HEK293 (cell line): ENCODE data around the gene B3GNT9.

Experiments used
- CTCF ChIA-PET: fragments of 350-600 bp; formaldehyde crosslinking; extraction: SDS; loops from one replicate; lab custom pipeline; 2021; ENCODE audit warnings: antibody characterized with exemption; lab: Yijun Ruan, JAX
- POLR2A ChIA-PET: fragments of 300-600 bp; formaldehyde crosslinking; extraction: SDS; loops from one replicate; lab custom pipeline; 2020; ENCODE audit warnings: antibody characterized with exemption, inconsistent platforms; lab: Yijun Ruan, JAX
- H3K27ac ChIP-seq: fragments of 200-500 bp; sonication (Bioruptor generic); 2 replicates; pipeline ENCODE4 v1.5.1; 2014; ENCODE audit warnings: low read depth, low read length, control low read depth, inconsistent platforms; ENCODE audit errors: extremely low read depth
- H3K36me3 ChIP-seq, 2 experiments: fragments of 200-500 bp in 1 of 2; sonication (Bioruptor generic) in 1 of 2; 1 replicate in 1 of 2; 2 replicates in 1 of 2; pipeline ENCODE4 v1.5.1; 2014 to 2017; ENCODE audit warnings: inconsistent platforms in 2 of 2, low read length in 2 of 2; ENCODE audit not compliant: control insufficient read depth in 2 of 2, insufficient read depth in 1 of 2
- H3K4me1 ChIP-seq: fragments of 200-500 bp; sonication (Bioruptor generic); 2 replicates; pipeline ENCODE4 v1.5.1; 2014; ENCODE audit warnings: mild to moderate bottlenecking, low read length, inconsistent platforms; ENCODE audit not compliant: control insufficient read depth, insufficient read depth
- H3K4me3 ChIP-seq: 2 replicates; pipeline ENCODE4 v1.5.1; 2011; ENCODE audit warnings: low read depth, mild to moderate bottlenecking, control low read depth, low read length, moderate library complexity
- H3K9me3 ChIP-seq: fragments of 200-500 bp; sonication (Bioruptor generic); 2 replicates; pipeline ENCODE4 v1.5.1; 2014; ENCODE audit warnings: low read depth, low read length, inconsistent platforms; ENCODE audit not compliant: control insufficient read depth, insufficient read depth
- EGR2 ChIP-seq: fragments of 450-650 bp; formaldehyde crosslinking; IDR thresholded peaks from 2 replicates; pipeline ENCODE4 v1.5.1; 2016; ENCODE audit warnings: low read depth, missing biosample characterization, missing genetic modification characterization
- HOXA7 ChIP-seq: sonication (generic); formaldehyde crosslinking; IDR thresholded peaks from 2 replicates; pipeline ENCODE4 v1.8.1; 2022; ENCODE audit warnings: missing genetic modification reagents, borderline replicate concordance
- SALL2 ChIP-seq: fragments of 450-650 bp; formaldehyde crosslinking; IDR thresholded peaks from 2 replicates; pipeline ENCODE4 v1.5.0; 2017; ENCODE audit warnings: missing biosample characterization, mild to moderate bottlenecking, missing genetic modification characterization, borderline replicate concordance
- ZNF10 ChIP-seq: fragments of 450-650 bp; formaldehyde crosslinking; IDR thresholded peaks from 2 replicates; pipeline ENCODE4 v1.5.1; 2017; ENCODE audit warnings: missing biosample characterization, missing genetic modification characterization
- ZNF211 ChIP-seq: fragments of 450-650 bp; formaldehyde crosslinking; IDR thresholded peaks from 2 replicates; pipeline ENCODE4 v1.5.1; 2016; ENCODE audit warnings: low read depth, missing biosample characterization, missing genetic modification characterization
- ZNF214 ChIP-seq: fragments of 450-650 bp; formaldehyde crosslinking; IDR thresholded peaks from 2 replicates; pipeline ENCODE4 v1.5.1; 2017; ENCODE audit warnings: missing biosample characterization, mild to moderate bottlenecking, missing genetic modification characterization, borderline replicate concordance
- ZNF24 ChIP-seq: fragments of 450-650 bp; formaldehyde crosslinking; IDR thresholded peaks from 2 replicates; pipeline ENCODE4 v1.5.1; 2016; ENCODE audit warnings: missing biosample characterization, missing genetic modification characterization
- ZNF366 ChIP-seq: fragments of 450-650 bp; formaldehyde crosslinking; conservative IDR thresholded peaks from 2 replicates; pipeline ENCODE4 v1.5.1; 2016; ENCODE audit warnings: missing biosample characterization, missing genetic modification characterization
- ZNF433 ChIP-seq: fragments of 450-650 bp; formaldehyde crosslinking; IDR thresholded peaks from 2 replicates; pipeline ENCODE4 v1.5.1; 2016; ENCODE audit warnings: missing biosample characterization, missing genetic modification characterization, low read depth
- ZNF530 ChIP-seq: fragments of 450-650 bp; formaldehyde crosslinking; IDR thresholded peaks from 2 replicates; pipeline ENCODE4 v1.5.1; 2016; ENCODE audit warnings: low read depth, missing biosample characterization, missing genetic modification characterization
- ZNF558 ChIP-seq: fragments of 450-650 bp; formaldehyde crosslinking; IDR thresholded peaks from 2 replicates; pipeline ENCODE4 v1.5.1; 2016; ENCODE audit warnings: missing biosample characterization, missing genetic modification characterization
- ZNF600 ChIP-seq: fragments of 450-650 bp; formaldehyde crosslinking; IDR thresholded peaks from 2 replicates; pipeline ENCODE4 v1.5.1; 2016; ENCODE audit warnings: missing biosample characterization, missing genetic modification characterization
- ZNF610 ChIP-seq: fragments of 450-650 bp; formaldehyde crosslinking; IDR thresholded peaks from 2 replicates; pipeline ENCODE4 v1.5.1; 2016; ENCODE audit warnings: missing biosample characterization, missing genetic modification characterization, borderline replicate concordance
- ZNF621 ChIP-seq: fragments of 450-650 bp; formaldehyde crosslinking; IDR thresholded peaks from 2 replicates; pipeline ENCODE4 v1.5.1; 2017; ENCODE audit warnings: missing biosample characterization, missing genetic modification characterization
- TF ChIP-seq, protein P1 (sequence below): fragments of 450-650 bp; formaldehyde crosslinking; IDR thresholded peaks from 2 replicates; pipeline ENCODE4 v1.5.1; 2016; ENCODE audit warnings: missing biosample characterization, missing genetic modification characterization
- TF ChIP-seq, protein P2 (sequence below): fragments of 450-650 bp; formaldehyde crosslinking; conservative IDR thresholded peaks from 2 replicates; pipeline ENCODE4 v1.5.1; 2016; ENCODE audit warnings: low read depth, missing biosample characterization, missing genetic modification characterization
- TF ChIP-seq, protein P3 (sequence below): fragments of 450-650 bp; formaldehyde crosslinking; IDR thresholded peaks from 2 replicates; pipeline ENCODE4 v1.5.1; 2016; ENCODE audit warnings: missing biosample characterization, missing genetic modification characterization
- TF ChIP-seq, protein P4 (sequence below): fragments of 450-650 bp; formaldehyde crosslinking; IDR thresholded peaks from 2 replicates; pipeline ENCODE4 v1.5.1; 2017; ENCODE audit warnings: missing biosample characterization, missing genetic modification characterization
- TF ChIP-seq, protein P5 (sequence below): fragments of 450-650 bp; formaldehyde crosslinking; IDR thresholded peaks from 2 replicates; pipeline ENCODE4 v1.5.1; 2016; ENCODE audit warnings: missing biosample characterization, missing genetic modification characterization, low read depth

B3GNT9 gene

DNA sequence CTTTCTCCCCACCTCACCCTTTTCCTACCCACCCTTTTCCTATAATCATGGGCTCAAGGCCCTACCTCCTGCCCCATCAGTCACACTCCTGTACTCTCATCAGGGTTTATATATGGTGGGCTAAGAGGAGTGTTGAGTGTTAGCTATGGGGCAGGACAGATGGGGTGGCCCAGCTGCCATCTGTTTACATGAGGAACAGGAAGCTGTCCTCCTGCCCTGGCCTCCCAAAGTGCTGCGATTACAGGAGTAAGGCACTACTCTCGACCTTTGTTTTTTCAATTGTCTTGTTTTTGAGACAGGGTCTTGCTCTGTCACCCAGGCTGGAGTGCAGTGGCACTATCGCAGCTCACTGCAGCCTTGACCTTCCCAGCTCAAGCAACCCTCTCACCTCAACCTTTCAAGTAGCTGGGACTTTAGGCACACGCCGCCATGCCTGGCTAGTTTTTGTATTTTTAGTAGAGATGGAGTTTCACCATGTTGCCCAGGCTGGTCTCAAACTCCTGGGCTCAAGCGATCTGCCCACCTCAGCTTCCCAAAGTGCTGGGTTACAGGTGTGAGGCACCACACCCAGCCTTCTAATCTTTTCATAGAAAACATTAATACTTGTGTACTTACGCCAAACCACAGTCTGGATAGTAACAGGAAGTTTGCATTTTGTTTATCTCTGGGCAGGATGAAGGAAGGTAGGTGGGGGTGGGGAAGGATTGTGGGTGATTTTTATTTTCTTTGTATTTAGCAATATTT is 7.3 kb upstream of the B3GNT9 start:
- no peaks in the 10 kb centered on the region for H3K4me1 ChIP-seq
- TF ChIP-seq, protein P1, sequence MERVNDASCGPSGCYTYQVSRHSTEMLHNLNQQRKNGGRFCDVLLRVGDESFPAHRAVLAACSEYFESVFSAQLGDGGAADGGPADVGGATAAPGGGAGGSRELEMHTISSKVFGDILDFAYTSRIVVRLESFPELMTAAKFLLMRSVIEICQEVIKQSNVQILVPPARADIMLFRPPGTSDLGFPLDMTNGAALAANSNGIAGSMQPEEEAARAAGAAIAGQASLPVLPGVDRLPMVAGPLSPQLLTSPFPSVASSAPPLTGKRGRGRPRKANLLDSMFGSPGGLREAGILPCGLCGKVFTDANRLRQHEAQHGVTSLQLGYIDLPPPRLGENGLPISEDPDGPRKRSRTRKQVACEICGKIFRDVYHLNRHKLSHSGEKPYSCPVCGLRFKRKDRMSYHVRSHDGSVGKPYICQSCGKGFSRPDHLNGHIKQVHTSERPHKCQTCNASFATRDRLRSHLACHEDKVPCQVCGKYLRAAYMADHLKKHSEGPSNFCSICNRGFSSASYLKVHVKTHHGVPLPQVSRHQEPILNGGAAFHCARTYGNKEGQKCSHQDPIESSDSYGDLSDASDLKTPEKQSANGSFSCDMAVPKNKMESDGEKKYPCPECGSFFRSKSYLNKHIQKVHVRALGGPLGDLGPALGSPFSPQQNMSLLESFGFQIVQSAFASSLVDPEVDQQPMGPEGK (tag by site-specific recombination), result no peak
- TF ChIP-seq ZNF214 (no peak), ZNF600 (tag by site-specific recombination) (no peak), ZNF558 (no peak), ZNF211 (tag by site-specific recombination) (no peak), EGR2 (tag by site-specific recombination) (no peak), ZNF433 (tag by site-specific recombination) (no peak), ZNF621 (no peak)
- TF ChIP-seq, protein P2, sequence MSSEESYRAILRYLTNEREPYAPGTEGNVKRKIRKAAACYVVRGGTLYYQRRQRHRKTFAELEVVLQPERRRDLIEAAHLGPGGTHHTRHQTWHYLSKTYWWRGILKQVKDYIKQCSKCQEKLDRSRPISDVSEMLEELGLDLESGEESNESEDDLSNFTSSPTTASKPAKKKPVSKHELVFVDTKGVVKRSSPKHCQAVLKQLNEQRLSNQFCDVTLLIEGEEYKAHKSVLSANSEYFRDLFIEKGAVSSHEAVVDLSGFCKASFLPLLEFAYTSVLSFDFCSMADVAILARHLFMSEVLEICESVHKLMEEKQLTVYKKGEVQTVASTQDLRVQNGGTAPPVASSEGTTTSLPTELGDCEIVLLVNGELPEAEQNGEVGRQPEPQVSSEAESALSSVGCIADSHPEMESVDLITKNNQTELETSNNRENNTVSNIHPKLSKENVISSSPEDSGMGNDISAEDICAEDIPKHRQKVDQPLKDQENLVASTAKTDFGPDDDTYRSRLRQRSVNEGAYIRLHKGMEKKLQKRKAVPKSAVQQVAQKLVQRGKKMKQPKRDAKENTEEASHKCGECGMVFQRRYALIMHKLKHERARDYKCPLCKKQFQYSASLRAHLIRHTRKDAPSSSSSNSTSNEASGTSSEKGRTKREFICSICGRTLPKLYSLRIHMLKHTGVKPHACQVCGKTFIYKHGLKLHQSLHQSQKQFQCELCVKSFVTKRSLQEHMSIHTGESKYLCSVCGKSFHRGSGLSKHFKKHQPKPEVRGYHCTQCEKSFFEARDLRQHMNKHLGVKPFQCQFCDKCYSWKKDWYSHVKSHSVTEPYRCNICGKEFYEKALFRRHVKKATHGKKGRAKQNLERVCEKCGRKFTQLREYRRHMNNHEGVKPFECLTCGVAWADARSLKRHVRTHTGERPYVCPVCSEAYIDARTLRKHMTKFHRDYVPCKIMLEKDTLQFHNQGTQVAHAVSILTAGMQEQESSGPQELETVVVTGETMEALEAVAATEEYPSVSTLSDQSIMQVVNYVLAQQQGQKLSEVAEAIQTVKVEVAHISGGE (tag by site-specific recombination), result no peak
- TF ChIP-seq, all 188 proteins: peak for 0
- no peaks in the 10 kb centered on the region for H3K36me3 ChIP-seq
- no peak overlapping the region for H3K4me3 ChIP-seq
- H3K27ac ChIP-seq, result no peak overlapping the region
- ChIA-PET CTCF (interaction anchor here (0.9 to 7.4 kb wide), 8 partner anchors 9 to 180 kb away, joined by 3 to 155 read pairs (median 4); partner anchors contain the start of gene NOL3), POLR2A (no interaction called here)
- no peaks in the 10 kb centered on the region for H3K9me3 ChIP-seq

GRCh38 chr16:67157106-67157748 is 6.4 kb upstream of the B3GNT9 start:
- Histone ChIP-seq H3K9me3 (no peaks in the 10 kb centered on the region), H3K27ac (no peak overlapping the region), H3K4me3 (no peak overlapping the region), H3K36me3 (no peaks in the 10 kb centered on the region), H3K4me1 (no peaks in the 10 kb centered on the region)
- TF ChIP-seq ZNF610 (no peak), ZNF366 (tag by site-specific recombination) (no peak), SALL2 (tag by site-specific recombination) (no peak), HOXA7 (no peak), ZNF530 (tag by site-specific recombination) (no peak), ZNF24 (tag by site-specific recombination) (no peak), ZNF10 (tag by site-specific recombination) (no peak)
- TF ChIP-seq, protein P3, sequence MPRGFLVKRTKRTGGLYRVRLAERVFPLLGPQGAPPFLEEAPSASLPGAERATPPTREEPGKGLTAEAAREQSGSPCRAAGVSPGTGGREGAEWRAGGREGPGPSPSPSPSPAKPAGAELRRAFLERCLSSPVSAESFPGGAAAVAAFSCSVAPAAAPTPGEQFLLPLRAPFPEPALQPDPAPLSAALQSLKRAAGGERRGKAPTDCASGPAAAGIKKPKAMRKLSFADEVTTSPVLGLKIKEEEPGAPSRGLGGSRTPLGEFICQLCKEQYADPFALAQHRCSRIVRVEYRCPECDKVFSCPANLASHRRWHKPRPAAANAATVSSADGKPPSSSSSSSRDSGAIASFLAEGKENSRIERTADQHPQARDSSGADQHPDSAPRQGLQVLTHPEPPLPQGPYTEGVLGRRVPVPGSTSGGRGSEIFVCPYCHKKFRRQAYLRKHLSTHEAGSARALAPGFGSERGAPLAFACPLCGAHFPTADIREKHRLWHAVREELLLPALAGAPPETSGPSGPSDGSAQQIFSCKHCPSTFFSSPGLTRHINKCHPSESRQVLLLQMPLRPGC (tag by site-specific recombination), result no peak
- TF ChIP-seq, protein P4, sequence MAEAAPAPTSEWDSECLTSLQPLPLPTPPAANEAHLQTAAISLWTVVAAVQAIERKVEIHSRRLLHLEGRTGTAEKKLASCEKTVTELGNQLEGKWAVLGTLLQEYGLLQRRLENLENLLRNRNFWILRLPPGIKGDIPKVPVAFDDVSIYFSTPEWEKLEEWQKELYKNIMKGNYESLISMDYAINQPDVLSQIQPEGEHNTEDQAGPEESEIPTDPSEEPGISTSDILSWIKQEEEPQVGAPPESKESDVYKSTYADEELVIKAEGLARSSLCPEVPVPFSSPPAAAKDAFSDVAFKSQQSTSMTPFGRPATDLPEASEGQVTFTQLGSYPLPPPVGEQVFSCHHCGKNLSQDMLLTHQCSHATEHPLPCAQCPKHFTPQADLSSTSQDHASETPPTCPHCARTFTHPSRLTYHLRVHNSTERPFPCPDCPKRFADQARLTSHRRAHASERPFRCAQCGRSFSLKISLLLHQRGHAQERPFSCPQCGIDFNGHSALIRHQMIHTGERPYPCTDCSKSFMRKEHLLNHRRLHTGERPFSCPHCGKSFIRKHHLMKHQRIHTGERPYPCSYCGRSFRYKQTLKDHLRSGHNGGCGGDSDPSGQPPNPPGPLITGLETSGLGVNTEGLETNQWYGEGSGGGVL (tag by site-specific recombination), result no peak
- TF ChIP-seq, protein P5, sequence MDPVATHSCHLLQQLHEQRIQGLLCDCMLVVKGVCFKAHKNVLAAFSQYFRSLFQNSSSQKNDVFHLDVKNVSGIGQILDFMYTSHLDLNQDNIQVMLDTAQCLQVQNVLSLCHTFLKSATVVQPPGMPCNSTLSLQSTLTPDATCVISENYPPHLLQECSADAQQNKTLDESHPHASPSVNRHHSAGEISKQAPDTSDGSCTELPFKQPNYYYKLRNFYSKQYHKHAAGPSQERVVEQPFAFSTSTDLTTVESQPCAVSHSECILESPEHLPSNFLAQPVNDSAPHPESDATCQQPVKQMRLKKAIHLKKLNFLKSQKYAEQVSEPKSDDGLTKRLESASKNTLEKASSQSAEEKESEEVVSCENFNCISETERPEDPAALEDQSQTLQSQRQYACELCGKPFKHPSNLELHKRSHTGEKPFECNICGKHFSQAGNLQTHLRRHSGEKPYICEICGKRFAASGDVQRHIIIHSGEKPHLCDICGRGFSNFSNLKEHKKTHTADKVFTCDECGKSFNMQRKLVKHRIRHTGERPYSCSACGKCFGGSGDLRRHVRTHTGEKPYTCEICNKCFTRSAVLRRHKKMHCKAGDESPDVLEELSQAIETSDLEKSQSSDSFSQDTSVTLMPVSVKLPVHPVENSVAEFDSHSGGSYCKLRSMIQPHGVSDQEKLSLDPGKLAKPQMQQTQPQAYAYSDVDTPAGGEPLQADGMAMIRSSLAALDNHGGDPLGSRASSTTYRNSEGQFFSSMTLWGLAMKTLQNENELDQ, result no peak
- ChIA-PET POLR2A (no interaction called here), CTCF (interaction anchor here (0.9 to 7.4 kb wide), 7 partner anchors 13 to 179 kb away, joined by 3 to 155 read pairs (median 4); partner anchors contain the start of gene NOL3)
